HG03460 (cell line): ENCODE data around the gene KCNC3.

Experiments used
- ATAC-seq: cut with Tn5 transposase; IDR thresholded peaks from one replicate; pipeline ENCODE4 v1.9.1; 2021; ENCODE audit not compliant: unreplicated experiment

Gene KCNC3

DNA sequence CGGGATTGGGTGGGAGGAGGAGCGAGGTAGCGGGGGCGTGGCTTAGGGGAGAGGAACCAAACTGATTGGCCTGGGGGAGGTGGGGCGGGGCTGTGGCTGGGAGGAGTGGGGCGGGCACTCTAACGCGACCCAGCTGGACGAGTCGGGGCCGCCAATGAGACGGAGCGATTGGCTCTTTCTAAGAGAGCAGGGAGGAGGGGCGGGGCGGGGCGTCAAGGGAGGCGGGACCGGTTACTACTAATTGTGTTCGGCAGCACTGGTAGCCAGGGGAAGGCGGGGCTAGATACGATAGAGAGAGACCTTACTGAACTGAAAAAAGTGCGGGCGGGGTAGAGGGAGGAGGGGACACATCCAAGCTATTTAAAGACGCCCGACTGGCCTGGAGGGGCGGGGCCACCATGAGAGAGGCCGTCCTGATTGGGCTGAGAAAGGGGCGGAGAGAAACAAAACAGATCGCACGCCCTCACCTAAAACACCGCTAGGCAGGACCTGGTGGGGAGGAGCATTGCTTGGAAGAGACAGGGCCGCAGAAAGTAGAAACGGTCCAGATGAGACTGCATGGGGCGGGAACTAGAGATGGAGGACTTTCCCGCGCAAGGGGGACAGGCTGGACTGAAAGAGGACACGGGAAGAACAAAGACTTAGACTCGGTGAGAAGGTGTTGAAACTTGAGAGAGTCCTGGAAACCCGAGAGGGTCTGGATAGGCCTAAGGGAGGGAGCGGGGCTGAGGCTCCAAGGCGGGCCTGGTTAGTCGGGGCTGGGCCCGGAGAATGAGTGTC lies at the start of gene KCNC3:
Gene KCNC3 (minus strand): TSS at position 232 of the 780 bp plus-strand sequence. CDS start 295 bp downstream, outside the sequence.
- ATAC-seq, result peak; percentile 52

DNA sequence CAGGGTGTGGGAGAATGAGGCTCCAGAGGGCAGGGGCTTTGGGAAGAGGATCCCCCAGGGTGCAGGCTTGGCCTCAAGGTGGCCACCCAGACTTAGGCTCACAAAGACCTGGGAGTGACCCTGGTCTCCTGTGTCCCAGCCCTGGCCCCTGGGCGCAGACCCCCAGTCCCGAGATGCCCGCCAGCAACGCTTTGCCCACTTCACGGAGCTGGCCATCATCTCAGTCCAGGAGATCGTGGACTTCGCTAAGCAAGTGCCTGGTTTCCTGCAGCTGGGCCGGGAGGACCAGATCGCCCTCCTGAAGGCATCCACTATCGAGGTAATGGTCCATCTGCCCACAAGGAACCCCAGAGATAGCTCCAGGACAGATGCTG lies 49.7 kb upstream of the KCNC3 start:
- no peak for ATAC-seq

DNA sequence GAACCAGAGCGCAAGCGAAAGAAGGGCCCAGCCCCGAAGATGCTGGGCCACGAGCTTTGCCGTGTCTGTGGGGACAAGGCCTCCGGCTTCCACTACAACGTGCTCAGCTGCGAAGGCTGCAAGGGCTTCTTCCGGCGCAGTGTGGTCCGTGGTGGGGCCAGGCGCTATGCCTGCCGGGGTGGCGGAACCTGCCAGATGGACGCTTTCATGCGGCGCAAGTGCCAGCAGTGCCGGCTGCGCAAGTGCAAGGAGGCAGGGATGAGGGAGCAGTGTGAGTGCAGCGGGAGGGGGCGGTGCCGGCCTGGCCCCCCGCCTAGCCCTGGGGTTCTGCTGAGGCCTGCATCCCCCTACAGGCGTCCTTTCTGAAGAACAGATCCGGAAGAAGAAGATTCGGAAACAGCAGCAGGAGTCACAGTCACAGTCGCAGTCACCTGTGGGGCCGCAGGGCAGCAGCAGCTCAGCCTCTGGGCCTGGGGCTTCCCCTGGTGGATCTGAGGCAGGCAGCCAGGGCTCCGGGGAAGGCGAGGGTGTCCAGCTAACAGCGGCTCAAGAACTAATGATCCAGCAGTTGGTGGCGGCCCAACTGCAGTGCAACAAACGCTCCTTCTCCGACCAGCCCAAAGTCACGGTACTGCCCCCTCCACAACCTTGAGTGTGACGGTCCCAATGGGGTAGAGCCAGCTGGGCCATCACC lies 49.1 kb upstream of the KCNC3 start:
- no peak for ATAC-seq

DNA sequence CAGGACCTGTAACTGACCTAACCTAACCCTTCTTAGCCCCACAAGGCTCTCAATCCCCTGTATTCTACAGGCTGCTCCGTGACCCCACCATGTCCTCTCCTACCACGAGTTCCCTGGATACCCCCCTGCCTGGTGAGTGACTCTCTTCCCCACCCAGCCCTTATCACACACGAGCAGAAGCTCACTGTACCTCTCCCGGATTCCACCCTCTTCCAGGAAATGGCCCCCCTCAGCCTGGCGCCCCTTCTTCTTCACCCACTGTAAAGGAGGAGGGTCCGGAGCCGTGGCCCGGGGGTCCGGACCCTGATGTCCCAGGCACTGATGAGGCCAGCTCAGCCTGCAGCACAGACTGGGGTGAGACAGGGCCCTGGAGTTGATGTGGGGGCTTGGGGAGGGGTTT lies 48.3 kb upstream of the KCNC3 start:
- no peak for ATAC-seq

DNA sequence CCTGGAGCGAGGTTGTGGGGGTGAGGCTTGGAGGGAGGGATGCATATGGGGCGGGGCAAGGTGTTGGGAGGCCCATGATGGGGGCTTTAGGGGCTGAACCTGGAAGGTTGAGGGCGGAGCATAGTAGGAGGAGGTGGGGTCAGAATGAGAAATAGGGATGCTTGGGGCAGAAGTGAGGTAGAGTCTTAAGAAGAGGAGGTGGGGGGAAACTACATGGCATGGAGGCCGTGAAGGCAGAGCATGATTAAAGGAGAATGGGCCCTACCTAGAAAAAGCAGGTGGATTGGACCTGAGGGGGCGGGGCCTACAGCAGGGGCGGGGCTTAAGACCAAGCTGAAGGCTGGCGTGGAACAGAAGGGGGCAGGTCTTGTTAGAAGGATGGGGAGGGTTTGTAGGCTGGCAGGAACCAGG lies 47.9 kb upstream of the KCNC3 start:
- no peak for ATAC-seq

DNA sequence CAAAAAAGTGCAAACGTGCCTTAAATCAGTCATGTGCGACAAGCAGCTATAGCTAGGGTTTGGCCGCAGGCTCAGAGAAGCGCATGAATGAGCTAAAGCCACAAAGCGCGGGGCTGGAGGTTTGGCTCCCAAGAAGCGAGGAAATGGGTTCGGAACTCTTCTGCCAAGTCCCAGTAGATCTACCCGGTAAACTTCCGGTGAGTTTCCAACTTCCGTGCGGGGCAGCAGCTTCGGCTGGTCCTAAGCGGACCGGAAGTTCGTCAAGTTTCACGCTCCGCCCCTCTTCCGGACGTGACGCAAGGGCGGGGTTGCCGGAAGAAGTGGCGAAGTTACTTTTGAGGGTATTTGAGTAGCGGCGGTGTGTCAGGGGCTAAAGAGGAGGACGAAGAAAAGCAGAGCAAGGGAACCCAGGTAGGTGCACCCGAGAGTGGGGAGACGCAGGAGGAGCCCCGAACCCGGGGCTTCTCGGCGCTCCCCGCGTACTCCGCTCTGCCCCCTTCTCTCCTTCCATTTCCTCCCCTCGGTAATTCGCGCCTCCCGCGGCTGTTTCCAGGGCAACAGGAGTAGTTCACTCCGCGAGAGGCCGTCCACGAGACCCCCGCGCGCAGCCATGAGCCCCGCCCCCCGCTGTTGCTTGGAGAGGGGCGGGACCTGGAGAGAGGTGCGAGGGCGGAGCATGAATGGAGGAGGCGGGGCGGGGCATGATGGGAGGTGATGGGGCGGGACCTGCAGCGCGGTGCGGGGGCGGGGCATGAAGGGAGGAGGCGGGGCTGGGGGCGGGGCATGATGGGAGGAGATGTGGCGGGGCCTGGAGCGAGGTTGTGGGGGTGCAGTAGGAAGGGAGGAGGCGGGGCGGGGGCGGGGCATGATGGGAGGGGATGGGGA lies 47.2 kb upstream of the KCNC3 start, which contains the start of gene NR1H2:
Gene NR1H2 (plus strand): TSS at position 292 of the 885 bp plus-strand sequence. CDS start 1,149 bp downstream, outside the sequence.
- peak; percentile 87 for ATAC-seq

DNA sequence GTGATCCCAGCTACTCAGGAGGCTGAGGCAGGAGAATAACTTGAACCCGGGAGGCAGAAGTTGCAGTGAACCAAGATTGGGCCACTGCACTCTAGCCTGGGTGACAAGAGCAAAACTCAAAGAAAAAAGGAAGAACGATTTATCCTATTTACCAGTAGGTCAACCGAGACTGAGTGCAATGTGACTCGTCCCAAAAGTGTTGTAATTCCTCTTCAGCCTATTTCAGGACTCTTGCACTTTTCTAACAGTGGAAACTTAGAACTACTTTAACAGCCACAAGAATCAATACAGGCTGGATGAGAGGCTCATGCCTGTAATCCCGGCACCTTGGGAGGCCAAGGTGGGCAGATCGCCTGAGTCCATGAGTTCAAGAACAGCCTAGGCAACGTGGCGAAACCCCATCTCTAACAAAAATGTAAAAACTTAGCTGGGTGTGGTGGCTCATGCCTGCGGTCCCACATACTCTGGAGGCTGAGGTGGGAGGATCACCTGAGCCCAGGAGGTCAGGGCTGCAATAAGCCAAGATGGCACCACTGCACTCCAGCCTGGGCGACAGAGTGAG lies 42.8 kb upstream of the KCNC3 start:
- ATAC-seq, result no peak

DNA sequence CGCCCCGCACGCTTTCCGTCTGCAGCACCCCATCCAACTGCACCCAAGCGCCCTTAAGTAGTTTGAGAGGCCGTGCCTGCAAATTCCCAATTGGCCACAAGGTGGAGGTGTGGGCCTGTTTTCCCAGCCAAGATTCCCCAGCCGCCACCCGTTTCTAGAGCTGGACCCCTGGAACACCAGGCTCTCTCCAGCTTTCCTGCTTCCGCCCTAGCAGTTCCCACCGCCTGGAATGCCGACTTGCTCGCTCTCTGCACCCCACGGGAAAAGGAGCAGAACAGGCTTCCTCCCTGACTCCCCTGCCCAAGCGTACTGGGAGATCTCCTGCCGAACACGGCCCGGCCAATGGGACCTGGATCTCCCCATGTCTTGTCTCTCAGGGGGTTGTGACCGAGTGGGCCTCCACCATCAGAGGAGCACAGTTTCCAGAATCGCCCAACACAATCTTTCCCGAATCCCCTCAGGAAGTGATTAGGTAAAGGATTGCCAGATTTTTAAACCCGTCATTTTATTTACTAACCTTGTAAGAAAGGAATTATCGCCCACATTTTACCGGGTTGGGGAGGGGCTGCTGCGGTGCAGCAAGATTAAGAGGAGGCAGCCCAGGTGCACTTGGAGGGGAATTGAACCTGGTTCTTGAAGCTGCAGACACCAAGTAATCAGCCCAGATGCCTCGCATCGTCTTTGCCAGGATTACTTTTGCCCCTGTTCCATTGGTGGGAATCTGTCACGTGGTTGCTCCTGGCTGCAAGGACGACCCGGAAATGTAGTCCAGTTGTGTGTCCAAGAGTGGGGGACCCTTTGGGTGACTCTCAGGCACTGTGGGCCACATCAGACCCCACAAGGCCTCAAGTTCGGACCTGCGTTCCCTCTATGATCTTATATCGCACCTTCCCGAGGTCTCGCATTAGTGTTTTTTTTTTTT lies 39.7 kb upstream of the KCNC3 start:
- ATAC-seq, result no peak

DNA sequence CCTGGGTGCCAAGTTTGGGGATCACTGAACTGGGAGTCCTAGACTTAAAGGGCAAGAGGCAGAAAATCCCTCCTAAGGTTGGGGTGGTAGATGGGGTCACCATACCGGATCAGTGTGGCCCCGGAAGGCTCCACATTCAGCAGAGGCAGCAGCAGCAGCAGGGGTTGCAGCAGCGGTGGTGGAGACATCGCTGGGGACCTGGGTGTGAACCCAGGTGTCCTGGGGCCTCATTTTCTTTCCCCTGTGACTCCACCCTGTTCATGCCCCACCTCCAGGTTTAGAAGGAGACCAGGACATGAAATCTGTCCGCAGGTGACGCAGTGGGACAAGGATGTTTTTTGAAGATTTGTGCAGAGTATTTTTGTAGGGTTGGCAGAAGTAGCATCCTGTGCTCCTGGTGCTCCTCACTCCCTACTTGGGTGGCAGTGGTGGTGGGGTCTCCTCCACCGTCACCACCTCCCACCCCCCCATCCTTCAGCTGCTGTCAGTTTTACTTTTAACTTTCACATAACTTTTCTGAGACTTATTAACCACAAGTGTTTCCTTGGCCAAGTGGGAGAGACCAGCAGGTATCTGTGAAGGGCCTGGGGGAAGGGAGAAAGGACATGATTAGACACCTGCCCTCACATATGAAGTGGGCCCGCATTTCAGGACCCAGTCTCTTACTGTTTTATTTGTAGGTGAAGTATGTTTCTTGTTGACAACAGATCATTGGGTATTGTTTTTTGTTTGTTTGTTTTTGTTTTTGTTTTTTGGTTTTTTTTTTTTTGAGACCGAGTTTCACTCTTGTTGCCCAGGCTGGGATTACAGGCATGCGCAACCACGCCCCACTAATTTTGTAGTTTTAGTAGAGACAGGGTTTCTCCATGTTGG lies 36.5 kb upstream of the KCNC3 start, which contains the start of gene NAPSA:
Gene NAPSA (minus strand): TSS at position 206 of the 873 bp plus-strand sequence. CDS start 18 bp downstream, at position 188.
- no peak for ATAC-seq

DNA sequence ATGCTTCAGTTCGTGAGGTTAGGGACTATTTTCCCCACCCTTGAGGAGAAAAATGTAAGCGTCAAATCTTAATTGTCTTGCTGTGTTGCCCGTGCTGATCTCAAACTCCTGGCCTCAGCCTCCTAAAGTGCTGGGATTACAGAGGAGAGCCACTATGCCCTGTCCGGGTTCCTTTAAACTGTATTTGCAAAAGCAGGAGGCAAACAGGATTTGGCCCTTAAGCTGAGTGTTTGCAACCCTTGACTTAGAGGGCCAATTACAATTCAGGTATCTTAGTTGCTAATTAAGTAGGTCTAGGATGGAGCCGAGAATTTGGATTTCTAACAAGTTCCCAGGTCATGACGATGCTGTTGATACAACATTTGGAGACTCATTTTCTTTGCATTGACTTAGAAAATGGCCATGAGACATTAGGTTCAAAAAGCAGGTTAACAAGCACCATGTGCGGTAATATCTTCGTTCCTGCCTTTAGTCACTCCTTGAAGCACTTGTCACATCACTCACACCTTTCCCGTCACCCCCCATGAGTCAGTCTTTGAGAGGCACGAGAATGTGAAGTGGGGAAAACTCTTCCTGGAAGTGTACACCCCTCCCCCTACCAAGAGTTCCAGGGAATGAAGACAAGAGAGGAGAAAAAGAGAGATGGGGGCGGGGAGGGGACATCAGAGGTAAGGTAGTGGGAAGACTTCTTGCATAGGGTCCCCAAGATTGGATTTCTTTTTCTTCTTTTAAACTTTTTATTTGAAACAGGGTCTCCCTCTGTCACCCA lies 33.7 kb upstream of the KCNC3 start:
- ATAC-seq, result no peak

DNA sequence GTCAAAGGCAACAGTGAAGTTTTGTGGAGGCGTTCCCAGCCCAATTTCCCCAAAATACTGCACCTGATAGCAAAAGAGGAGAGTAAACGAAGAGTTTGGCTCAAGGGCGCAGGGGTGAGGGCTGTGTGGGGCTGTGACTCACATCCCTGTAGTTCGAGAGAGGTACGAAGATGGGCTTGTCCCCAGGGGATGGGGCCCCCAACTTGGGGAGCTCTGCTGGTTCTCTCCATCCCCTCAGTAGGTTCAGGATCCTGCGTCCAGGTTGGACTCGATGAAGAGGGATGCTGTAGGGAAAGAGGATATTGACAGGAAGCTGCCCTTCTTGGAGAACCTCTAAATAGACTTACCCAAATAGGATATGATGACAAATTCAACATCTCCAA lies 32.8 kb upstream of the KCNC3 start:
- no peak for ATAC-seq

DNA sequence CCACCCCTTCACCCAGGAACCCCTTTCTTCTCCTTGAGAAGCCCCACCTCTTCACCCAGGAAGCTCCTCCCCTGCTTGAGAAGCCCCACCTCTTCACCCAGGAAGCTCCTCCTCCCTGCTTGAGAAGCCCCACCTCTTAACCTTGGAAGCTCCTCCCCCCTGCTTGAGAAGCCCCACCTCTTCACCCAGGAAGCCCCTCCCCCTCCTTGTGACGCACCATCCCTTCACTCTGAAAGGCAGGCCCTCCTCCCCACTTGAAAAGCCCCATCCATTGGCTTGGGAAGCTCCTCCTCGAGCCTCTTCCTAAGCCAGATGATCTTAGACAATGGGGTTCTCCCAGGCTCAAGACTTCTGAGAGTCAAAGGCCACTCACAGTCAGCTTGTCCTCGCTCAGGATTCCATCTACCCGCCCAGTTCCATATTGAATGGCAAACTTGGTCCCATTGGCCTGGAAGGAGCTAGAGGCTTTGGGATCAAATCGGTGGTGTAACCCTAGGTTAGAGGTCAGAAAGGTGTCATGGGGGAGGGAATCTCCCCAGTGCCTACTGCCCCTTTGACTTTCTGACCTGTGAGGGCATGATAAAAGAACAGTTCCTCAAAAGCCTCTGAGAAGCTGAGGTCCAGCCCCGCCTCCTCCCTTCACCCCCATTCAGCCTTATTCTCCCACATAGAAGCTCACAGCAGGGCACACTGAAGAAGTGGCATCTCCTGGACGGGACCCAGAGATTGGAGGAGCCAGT lies 32.3 kb upstream of the KCNC3 start:
- ATAC-seq, result no peak

DNA sequence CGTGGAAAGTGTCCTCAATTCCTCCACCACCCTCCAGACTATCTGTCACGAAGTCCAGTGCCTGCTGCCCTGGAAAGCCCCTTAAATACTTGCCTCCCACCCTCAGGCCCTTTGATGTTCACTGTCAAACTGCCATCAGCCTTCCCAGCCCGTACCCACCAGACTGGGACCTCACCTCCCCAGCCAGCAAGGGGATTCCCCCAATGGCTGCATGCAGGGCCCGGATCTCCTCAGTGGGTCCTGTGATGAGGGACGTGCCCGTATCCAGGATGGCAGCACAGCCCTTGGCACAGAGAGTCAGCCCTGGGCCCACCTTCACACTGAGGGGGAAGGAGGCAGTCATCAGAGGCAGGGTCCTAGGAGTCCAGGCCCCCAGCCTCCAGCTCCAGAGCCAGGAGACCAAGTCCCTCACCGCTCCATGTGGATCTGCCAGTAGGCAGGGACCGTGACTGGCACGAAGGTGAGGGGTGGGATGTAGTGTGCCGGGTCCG lies 30.2 kb upstream of the KCNC3 start:
- no peak for ATAC-seq

DNA sequence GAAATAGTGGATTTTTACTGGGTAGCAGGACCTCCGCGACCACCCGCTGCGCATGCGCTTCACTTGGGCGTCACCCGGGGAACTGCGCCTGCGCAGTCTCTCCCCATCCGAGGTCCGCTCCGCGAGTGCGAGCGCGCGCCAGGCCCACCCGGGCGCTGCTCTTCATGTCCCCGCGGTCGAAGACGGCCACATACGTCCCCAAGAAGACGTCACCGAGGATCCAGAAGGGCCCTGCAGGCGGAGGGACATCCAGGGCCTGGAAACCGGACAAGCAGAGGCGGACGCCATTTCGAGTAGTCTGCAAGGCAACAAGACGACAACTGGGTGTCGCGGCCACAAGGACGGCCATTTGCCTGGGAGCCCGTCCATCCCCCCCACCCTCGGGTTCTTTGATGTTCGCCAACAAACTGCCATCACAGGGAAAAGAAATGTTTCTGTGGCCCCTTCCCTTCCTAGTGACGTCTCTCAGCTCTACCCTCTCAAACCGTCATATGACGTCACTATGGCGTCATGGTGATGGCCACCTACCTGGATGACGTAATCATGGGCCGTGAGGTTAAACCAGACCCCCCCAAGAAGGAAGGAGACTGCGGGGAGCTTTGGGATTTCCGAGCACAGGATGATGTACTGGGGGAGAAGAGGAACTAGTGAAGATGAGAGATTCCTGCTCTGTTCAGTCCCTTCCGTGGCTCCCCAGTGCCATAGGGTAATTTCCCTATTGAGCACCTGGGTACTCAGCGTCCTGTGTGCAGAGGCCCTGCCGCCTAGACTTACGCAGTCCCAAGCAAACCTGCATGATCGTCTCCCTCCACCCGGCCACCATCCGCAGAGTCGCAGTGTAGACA lies 29.5 kb upstream of the KCNC3 start:
- ATAC-seq, result no peak

DNA sequence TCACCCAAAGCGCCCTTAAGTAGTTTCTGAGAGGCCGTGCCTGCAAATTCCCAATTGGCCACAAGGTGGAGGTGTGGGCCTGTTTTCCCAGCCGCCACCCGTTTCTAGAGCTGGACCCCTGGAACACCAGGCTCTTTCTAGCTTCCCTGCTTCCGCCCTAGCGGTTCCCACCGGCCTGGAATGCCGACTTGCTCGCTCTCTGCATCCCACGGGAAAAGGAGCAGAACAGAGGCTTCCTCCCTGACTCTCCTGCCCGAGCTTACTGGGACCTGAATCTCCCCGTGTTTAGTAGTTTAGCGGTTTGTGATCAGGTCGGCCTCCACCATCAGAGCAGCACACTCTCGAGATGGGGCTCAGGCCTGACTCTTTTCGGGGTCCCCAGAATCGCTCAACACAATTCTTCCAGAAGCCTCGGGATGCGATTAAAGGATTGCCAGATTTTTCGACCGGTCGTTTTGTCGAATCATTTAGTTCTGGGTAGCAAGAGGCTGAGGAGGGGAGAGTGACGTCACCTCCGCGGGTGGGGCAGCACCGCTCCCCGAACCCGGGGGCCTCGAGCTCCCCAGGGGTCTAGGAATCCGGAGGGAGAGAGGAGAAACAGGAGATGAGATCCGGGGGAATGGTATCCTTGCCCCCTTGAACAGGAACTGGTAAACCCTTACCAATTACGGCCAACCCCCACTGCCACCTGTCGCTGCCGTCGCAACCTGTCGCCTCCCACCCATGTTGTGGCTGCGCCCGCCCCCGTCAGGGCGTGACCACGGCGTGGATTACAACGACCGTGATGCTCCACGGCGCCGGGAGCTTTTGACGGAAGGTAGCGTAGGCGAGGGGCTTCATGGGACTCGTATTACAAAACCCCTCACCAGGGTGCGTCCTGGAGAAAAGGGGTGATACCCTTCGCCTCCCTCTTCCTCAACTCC lies 28.3 kb upstream of the KCNC3 start:
- ATAC-seq, result peak; percentile 58
